Activated CD4-positive, alpha-beta T cell treated with anti-CD3 and anti-CD28 coated beads for 48 hours (primary cell): ENCODE measurements around the gene PML.
A peak's percentile ranks its signal among the peaks of the same experiment; 100 is the strongest.

Experiments used
- DNase-seq: peaks from one replicate; pipeline ENCODE4 v3.0.0-alpha.2; 2020

The PML gene

DNA sequence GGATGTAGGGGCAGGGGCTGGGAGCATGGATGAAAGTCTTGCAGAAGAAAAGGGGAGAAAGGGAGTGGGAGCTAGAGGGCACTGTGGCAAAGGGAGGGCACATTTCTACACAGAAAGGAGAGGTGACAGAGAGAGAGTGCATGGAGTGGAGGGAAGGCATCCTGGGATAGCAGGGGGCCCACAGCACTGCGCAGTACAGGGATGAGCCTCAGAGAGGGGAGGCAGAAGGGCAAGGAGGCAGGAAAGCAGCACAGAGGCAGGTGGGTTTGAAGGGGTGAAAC, 7.8 kb upstream of the PML start:
- DNase-seq: no peak

GRCh38 chr15:73987250-73987649, 7.3 kb upstream of the PML start:
- no peak for DNase-seq

- DNase-seq: no peak
These were observed 6.7 kb upstream of the PML start for GRCh38 chr15:73987681-73988444.

GRCh38 chr15:73988445-73988969, 6.0 kb upstream of the PML start:
- no peak for DNase-seq

DNA sequence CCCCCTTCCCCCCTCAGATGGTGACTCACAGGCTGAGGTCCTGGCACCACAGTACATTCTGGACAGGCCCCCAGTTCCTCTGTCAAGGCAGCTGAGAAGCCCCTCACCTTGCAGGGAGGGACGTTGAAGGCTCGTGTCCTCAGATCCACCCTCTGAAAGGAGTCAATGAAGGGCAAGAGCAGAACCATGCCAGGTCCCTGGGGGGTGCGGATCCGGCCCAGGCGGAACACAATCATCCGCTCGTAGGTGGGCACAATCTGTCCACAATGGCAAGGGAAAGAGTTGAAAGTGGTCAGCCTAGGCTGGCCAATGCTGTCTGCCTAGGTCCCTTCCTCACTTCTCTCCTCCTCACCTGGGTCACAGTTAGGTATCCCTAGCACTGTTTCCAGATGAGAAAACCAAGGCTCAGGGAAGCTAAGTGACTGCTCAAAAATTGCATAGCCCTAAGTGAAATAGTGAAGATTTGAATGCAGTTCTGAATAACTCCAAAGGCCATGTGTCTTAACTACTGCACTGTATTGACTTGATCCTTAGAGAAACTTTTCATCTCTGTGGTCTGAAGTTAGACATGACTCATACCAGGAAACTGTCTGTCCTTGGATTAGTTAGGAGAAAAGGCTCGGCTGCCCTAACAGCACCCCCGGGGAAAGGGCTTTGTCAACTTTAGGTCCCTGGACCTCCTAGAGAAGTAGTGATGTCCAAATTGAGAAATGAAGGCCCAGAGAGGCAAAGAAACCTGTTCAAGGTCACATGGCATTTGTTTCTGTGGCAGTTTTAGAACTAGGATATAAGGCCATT, 5.3 kb upstream of the PML start:
- no peak for DNase-seq

- DNase-seq: no peak
These were observed 4.1 kb upstream of the PML start for GRCh38 chr15:73990250-73991005.

DNA sequence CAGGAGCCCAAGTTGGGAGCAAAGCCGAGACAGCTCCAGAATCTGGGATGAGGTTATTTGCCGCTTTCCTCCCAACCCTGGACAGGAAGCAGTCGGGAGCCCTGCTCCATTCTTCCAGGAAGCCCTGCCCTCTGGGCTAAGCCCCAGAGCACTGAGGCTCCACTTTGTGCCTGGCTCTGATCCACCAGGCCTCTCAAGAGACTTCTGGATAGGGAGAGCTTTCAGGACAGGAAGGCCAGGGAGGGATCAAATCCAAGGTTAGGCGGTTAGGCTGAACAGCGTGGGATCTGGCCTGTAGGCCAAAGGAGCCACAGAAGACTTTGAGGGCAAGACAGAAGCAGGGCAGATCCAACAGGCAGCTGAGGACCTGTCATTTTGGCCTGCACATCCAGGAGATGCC, 3.3 kb upstream of the PML start:
- no peak for DNase-seq

DNA sequence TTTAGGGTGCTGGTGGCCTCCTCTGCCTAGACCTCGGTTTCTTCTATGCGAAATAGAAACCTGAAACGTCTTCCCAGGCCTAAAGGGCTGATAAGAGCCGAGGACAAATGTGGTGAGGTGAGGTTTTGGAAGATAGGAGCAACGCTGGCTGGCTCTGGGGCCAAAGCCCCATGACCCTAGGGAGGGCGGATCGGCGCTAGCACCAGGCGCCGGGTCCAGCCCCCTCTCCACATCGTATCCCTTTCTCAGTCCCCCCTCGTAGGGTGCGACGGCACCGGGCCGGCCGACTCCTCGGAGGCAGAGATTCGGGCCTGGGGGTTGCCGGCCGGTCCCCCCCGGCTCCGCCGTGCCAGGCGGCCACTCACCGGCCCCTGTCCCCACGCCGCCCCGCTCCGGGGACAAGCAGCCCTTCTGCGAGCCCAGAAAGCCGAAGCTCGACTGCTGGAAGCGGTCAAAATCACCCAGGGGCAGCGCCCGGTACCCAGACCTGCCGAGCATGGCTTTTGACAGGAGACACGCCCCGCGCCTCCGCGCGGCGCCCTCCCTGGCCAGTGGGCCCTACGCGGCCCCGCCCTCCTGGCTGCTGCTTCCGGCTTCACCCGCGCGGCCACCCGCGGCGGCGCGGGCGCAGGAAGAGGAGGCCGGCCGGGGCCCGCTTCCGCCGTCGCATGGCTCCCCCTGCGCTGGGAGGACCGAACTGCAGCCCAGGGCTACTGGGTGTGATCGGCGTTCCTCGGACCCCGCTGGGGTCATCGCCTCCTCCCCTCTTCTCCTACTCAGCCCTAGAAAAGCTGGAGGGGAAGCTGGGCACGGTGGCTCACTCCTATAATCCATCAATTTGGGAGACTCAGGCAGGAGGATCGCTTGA, 2.6 kb upstream of the PML start, which contains the start of gene STOML1:
STOML1 (minus strand) TSS at position 570 of the 868 bp plus-strand sequence; CDS start at position 498, 72 bp downstream.
- peak; percentile 98 for DNase-seq

DNA sequence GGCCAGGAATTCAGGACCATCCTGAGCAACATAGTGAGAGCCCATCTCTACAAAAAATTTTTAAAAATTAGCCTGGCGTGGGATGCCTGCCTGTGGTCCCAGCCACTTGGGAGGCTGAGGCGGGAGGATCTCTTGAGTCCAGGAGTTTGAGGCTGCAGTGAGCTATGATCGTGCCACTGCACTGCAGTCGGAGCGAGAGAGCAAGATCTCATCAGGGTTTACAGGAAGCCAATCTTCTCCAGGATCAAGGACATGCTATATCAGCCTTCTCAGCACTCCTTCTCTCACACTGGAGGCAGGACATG, 2.0 kb upstream of the PML start:
- DNase-seq: no peak

DNA sequence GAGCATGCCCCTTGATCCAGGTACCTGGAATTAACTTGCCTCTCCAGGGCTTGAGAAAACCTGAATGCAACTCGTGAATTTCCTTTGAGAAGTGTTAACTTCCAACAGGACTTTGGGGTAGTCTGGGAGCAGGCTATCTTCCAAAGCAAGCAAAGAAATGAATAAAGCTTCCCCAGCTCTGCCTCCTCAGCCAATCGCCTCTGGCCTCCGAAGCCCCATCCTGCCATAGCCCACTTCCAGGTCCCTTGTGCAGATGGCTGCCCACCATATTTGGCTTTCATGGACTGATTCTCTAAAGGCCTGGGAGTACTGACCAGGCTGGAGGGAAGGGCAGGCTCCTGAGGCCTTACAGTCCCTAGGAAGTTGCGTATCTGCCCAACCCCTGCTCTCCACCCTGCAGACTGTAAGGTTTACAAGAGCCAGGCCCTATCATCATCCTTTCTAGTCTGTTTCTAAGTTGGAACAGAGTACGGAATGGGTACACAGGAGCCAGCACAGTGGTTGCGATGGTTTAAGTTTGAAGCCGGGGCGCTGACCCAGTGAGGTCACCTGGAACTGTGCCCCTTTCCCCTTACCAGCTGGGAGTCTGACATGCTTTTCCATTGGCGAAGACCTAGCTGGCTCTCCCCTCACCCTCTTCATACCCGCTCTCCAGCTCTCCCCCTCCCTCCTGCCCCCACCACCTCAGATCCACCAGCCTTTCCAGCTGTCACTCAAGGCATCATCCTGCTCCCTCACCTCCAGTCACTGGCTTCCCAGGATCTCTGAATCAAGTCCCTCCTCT, 1.1 kb upstream of the PML start:
- no peak for DNase-seq

DNA sequence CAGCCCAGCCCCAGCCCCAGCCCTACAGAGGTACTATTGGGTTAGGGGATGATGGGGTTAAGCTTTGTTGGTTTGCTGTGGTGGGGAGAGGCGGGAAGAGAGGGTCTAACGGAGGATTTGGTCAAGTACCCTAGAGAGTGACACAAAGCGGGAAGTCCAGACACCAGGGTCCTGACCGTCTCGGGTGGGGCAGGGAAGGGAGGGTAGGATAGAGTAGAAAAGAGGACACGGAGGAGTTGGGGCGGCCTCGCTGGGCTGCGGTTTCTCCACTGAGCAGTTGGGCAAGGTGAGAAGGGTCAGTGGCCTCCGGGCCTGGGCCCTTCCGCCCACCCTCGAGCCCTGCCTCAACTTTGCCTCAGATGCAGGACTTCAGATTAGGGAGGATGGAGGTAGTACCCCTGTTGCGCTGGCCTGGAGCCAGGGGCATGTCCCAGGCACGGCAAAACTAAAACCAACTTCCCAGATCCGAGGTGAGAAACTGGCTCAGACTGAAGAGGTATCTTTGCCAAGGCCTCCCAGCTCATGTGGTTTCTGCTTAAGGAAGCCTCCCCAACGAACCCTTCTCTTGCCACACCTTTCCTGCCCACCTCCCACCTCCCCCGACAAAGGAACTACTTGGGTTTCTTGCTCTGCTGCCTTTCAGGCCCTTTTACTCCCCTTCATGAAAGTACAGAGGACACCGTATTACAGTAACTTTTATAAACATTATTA, 551 bp downstream of the PML start:
- DNase-seq: peak; percentile 22

DNA sequence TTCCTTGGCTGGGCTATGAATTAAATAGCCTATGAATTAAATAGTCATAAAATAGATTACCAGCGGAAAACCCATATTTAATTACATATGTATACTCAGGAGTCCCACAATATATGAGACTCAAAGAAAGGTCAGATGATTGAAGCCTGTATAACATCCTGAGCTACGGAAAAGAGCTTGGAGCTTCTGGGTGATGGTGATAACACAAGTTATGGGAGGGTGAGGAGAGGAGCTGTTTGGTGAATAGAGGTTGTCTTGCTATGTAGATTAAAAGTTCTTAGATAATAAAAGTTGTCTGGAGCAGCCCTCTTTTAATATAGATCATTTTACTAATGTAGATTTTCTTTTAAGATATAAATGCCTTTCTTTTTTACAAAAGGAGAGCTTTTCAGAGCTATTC, 1.8 kb downstream of the PML start:
- no peak for DNase-seq

DNA sequence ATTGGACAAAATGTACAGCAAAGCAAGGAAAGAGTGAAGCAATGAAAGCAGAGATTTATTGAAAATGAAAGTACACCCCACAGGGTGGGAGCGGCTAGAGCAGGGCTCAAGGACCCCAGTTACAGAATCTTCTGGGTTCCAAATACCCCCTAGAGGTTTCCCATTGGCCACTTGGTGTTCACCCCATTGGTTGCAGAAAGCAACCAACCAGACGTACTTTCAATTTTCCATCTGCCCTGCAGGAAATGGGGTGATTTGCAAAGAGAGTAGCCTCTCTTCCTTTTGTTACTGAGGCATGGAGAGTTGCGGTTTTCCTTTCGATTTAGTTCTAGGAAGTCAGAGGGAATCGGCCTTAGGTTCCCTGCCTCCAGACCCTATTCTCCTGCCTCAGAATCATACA, 2.4 kb downstream of the PML start:
- DNase-seq: no peak

DNA sequence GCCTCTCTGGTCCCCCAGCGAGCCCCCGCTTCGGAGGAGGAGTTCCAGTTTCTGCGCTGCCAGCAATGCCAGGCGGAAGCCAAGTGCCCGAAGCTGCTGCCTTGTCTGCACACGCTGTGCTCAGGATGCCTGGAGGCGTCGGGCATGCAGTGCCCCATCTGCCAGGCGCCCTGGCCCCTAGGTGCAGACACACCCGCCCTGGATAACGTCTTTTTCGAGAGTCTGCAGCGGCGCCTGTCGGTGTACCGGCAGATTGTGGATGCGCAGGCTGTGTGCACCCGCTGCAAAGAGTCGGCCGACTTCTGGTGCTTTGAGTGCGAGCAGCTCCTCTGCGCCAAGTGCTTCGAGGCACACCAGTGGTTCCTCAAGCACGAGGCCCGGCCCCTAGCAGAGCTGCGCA, 3.5 kb downstream of the PML start:
- no peak for DNase-seq

GRCh38 chr15:74006774-74007639, 12.5 kb downstream of the PML start:
- no peak for DNase-seq

DNA sequence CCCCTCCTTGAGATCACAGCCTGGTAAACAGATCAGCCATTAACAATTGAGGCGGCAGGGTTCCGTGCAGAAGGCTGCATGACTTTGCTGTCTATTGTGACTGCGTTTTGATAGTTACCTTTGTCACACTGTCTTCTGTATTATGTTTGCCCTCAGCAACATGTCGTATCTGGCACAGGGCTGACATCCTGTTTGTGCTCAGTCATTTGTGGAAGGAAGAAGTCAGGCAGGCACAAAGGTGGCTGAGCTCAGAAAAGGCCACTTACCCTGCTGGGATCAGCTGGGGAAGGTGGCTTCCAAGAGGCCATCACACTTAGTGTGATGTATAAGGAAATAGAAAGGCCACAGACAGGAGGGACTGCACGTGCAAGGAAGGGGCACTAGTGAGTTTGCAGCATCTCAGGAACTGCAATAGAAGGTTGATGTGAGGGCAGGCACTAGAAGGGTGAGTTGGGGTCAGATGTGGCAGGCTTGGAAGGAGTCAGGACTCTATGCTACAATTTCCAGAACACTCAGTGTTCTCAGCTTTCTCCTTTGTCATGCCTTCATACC, 13.4 kb downstream of the PML start:
- DNase-seq: peak; percentile 25

DNA sequence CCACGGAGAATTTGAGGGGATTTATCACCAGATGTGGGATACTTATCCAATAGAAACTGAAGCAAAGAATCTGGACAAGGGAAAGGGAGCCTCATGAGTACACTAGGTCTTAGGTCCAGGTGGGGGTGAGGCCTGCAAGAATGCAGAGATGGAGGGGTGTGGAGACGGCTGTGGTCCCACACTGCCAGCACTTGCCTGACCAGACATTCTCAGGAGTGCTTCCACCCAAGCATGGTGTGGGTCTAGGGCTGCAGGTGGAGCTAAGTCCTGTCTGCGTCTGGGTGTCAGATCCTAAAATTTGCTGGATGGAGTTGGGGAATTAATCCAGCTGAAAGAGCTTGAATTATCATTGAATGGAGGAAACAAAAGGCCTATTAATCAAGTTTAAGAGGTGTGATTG, 14.4 kb downstream of the PML start:
- no peak for DNase-seq

DNA sequence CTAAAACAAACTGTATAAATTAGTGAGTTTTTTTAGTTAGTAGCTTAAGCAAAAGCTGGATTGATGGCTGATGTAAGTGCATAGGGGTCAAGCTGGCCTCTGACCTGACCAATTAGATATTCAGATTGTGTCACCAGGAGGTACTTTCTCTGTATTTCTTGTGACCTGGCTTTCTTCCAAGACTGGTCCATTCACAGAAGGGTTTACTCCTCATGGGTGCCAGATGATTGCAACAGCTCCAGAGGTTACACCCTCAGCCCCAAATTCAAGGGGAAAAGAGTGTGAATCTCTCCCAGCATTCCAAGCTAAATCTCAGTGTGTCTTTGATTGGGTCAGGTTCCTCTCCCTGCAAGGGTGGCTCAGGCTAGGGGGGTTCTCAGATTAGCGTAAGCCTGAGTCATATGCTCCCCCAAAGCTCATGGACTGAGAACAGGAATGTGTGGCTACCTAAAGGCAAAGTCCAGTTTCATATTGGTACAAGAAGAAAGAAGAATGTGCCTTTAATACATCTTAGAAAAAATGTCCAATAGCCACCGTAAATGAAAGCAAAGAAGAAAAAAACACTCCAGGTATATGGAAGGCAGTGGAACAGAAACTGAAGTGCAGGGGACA, 16.5 kb downstream of the PML start:
- DNase-seq: no peak

GRCh38 chr15:74011610-74012009, 17.1 kb downstream of the PML start:
- DNase-seq: no peak
